Gastroesophageal sphincter (tissue), 4 donors: ENCODE measurements around the gene P4HB. TPM values are rescaled to one million over a fixed set of nuclear protein-coding genes. Genes with fewer than 3 reads are reported as not detected.

Experiments used
- ATAC-seq: fragments of 150-250 bp; one replicate; pipeline ENCODE4 v1.9.1; 2016; ENCODE audit warnings: mild to moderate bottlenecking, moderate library complexity
- H3K27ac ChIP-seq, 4 donors: fragments of 200-600 bp; sonication (generic) in 3 of 4; 1 replicate in 3 of 4; 2 replicates in 1 of 4; pipeline ENCODE4 v1.5.1; 2016 to 2019
- H3K27me3 ChIP-seq: fragments of 200-600 bp; sonication (generic); one replicate; pipeline ENCODE4 v1.5.1; 2019
- H3K36me3 ChIP-seq, 2 donors: fragments of 200-600 bp; sonication (generic); one replicate each; pipeline ENCODE4 v1.5.1; 2019; ENCODE audit warnings: control low read depth in 1 of 2
- H3K4me1 ChIP-seq, 3 donors: fragments of 200-600 bp; sonication (generic); 1 replicate in 2 of 3; 2 replicates in 1 of 3; pipeline ENCODE4 v1.5.1; 2016 to 2019; ENCODE audit warnings: control low read depth in 2 of 3
- H3K4me3 ChIP-seq, 2 donors: fragments of 200-600 bp; sonication (generic); one replicate each; pipeline ENCODE4 v1.5.1; 2019; ENCODE audit warnings: mild to moderate bottlenecking in 1 of 2, moderate library complexity in 1 of 2
- H3K9me3 ChIP-seq, 3 donors: fragments of 200-600 bp; sonication (generic); one replicate each; pipeline ENCODE4 v1.5.1; 2017 to 2019; ENCODE audit warnings: control low read depth in 2 of 3
- CTCF ChIP-seq, 4 experiments: fragments of 200-600 bp in 2 of 4; fragments of 450-650 bp in 2 of 4; sonication (generic) in 1 of 4; IDR thresholded peaks; one replicate each; pipeline ENCODE4 v1.5.1; 2017 to 2019; ENCODE audit warnings: antibody characterized with exemption in 4 of 4, mild to moderate bottlenecking in 2 of 4, moderate library complexity in 2 of 4
- EP300 ChIP-seq: sonication (generic); formaldehyde crosslinking; IDR thresholded peaks from one replicate; pipeline ENCODE4 v1.6.1; 2017; ENCODE audit warnings: antibody characterized with exemption, mild to moderate bottlenecking
- POLR2A ChIP-seq, 2 donors: fragments of 450-650 bp; IDR thresholded peaks; one replicate each; pipeline ENCODE4 v1.6.1; 2017; ENCODE audit warnings: antibody characterized with exemption in 2 of 2, mild to moderate bottlenecking in 2 of 2, moderate library complexity in 1 of 2
- POLR2AphosphoS5 ChIP-seq: sonication (generic); formaldehyde crosslinking; IDR thresholded peaks from one replicate; pipeline ENCODE4 v1.6.1; 2017; ENCODE audit warnings: antibody characterized with exemption
- WGBS, 2 donors: methylation state at CpG; one replicate each; pipeline ENCODE4 v1.1.5; 2018; ENCODE audit warnings: low coverage in 1 of 2; 5-methylcytosine and 5-hydroxymethylcytosine counted together
- total RNA-seq, 4 donors: library from RNA; depleted of rRNA; stranded (reverse); fragments of >200 nt; gene quantifications; one replicate each; pipeline ENCODE4 v1.1.0, GENCODE V29; 2016

P4HB gene
- total RNA-seq, 4 donors from 2014 or later = 257 to 365 (median 324) TPM

GRCh38 chr17:81814748-81815645 is 45.3 kb downstream of the P4HB start:
- Histone ChIP-seq H3K9me3 (no peaks in the 10 kb centered on the region), H3K4me1 (no peaks in the 10 kb centered on the region), H3K4me3 (no peak overlapping the region), H3K36me3 (no peaks in the 10 kb centered on the region), H3K27me3 (peaks cover 92% of the 10 kb centered on the region), H3K27ac (no peak overlapping the region)
- TF ChIP-seq POLR2AphosphoS5 (no peak), POLR2A (IDR thresholded peaks at IDR 0.05) (no peak), EP300 (no peak), CTCF (IDR thresholded peaks at IDR 0.05) (no peak)
- ATAC-seq = no peak
- 20% methylated on average over 1 of the region's 24 CpGs; no CpG with 5 or more reads in 1 of the 2 donors for WGBS, 2 donors

DNA sequence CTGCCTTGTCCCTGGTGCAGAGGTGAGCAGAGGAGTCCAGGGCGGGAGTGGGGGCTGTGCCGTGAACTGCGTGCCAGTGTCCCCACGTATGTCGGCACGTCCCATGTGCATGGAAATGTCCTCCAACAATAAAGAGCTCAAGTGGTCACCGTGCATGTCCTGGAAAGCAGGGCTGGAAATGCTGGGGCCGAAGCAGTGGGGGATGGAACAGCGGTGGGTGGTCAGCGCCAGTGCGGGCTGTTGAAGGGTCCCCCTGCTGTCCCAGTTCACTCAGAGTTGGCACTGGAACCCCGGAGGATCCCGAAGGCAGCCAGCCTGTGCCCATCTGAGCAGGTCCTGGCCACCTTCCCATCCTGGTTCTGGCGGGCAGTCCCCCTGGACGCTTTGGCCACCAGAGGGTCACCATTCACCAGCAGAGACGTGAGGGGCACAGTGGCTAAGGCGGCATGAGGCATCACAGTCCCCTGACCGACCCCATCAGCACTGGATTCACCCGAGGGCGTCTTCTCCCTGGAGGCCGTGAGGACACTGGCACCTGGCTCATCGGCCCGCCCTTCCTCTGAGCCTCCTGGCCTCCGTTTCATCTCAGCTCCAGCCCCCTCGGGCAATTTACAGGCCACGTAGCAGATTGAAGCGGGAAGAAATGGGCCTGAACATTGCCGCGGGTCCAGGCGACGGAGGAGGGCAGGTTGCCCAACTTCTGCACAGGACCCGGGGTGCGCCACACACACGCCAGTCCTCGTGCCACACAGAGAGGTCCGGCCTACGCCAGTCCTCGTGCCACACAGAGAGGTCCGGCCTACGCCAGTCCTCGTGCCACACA is 46.3 kb downstream of the P4HB start:
- Histone ChIP-seq H3K27me3 (peaks cover 92% of the 10 kb centered on the region), H3K36me3 (no peaks in the 10 kb centered on the region), H3K4me1 (no peaks in the 10 kb centered on the region), H3K9me3 (no peaks in the 10 kb centered on the region), H3K4me3 (no peak overlapping the region), H3K27ac (no peak overlapping the region)
- TF ChIP-seq CTCF (IDR thresholded peaks at IDR 0.05) (no peak), POLR2A (IDR thresholded peaks at IDR 0.05) (no peak), POLR2AphosphoS5 (no peak), EP300 (no peak)
- 40% methylated on average over 1 of the region's 41 CpGs; no CpG with 5 or more reads in 1 of the 2 donors for WGBS, 2 donors
- ATAC-seq = no peak

GRCh38 chr17:81813371-81813684 is 47.0 kb downstream of the P4HB start:
- ATAC-seq = no peak
- Histone ChIP-seq H3K4me1 (no peaks in the 10 kb centered on the region), H3K9me3 (no peaks in the 10 kb centered on the region), H3K36me3 (no peaks in the 10 kb centered on the region), H3K27me3 (peaks cover 95% of the 10 kb centered on the region), H3K27ac (no peak overlapping the region), H3K4me3 (no peak overlapping the region)
- WGBS, 2 donors = 94% methylated on average over 7 of the region's 15 CpGs; no CpG with 5 or more reads in 1 of the 2 donors
- TF ChIP-seq POLR2A (IDR thresholded peaks at IDR 0.05) (no peak), POLR2AphosphoS5 (no peak), EP300 (no peak), CTCF (IDR thresholded peaks at IDR 0.05) (no peak)

DNA sequence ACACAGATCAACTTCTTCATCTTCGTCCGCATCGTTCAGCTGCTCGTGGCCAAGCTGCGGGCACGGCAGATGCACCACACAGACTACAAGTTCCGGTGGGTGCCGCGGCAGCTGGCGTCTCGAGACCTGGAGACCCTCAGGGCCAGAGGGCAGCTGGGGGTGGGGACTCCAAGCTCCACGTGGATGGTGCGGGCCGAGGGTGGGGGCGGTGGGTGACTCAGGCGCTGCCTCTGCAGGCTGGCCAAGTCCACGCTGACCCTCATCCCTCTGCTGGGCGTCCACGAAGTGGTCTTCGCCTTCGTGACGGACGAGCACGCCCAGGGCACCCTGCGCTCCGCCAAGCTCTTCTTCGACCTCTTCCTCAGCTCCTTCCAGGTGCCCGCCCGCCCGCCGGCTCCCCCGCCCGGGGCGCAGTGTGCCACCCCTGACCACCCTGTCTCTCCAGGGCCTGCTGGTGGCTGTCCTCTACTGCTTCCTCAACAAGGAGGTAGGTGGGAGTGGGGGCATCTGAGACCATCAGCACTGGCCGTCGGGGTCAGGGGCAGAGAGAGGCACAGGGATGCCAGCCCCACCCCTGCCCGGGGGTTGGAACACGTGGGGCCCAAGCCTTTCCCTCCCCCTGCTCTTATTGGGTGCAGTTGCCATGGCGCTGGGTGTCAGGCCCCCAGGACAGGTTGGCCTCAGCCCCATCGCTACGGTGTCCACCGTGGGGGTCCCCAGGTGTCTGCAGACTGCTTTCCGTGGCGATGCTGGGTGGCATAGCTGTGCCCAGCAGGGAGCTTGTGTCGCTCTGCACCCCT is 47.6 kb downstream of the P4HB start:
- H3K27ac ChIP-seq = no peak overlapping the region
- ATAC-seq = no peak
- peaks cover 95% of the 10 kb centered on the region for H3K27me3 ChIP-seq
- no peaks in the 10 kb centered on the region for H3K9me3 ChIP-seq
- 76% methylated on average over 9 of the region's 45 CpGs; no CpG with 5 or more reads in 1 of the 2 donors for WGBS, 2 donors
- no peaks in the 10 kb centered on the region for H3K4me1 ChIP-seq
- H3K4me3 ChIP-seq = no peak overlapping the region
- TF ChIP-seq CTCF (IDR thresholded peaks at IDR 0.05) (no peak), POLR2AphosphoS5 (no peak), POLR2A (IDR thresholded peaks at IDR 0.05) (no peak), EP300 (no peak)
- H3K36me3 ChIP-seq = no peaks in the 10 kb centered on the region
